Measurements from ENCODE around the gene MED7. TPM values are rescaled to one million over a fixed set of nuclear protein-coding genes. Genes with fewer than 3 reads are reported as not detected.

The MED7 gene
- total RNA-seq, 1 experiment from 2014 or later = 11.2 TPM

- no peak for ATAC-seq
- Mint-ChIP-seq H3K4me3 (no peak overlapping the region), H3K27me3 (ENCODE audit: low read depth) (peaks cover 12% of the 10 kb centered on the region), H3K4me1 (peaks cover under 1% of the 10 kb centered on the region; the same call in 1 of the 2 replicates), H3K9me3 (peaks cover 8% of the 10 kb centered on the region), H3K36me3 (no peaks in the 10 kb centered on the region), H3K27ac (no peak overlapping the region)
- no peak for DNase-seq (ENCODE audit: low spot score)
- ChIA-PET POLR2A (no interaction called here), CTCF (no interaction called here)
- TF ChIP-seq IRF1 (CRISPR knock-in tag; IDR thresholded peaks at IDR 0.05) = no peak
Observed at GRCh38 chr5:157177953-157178352, 35.3 kb upstream of the MED7 start.

- POLR2A ChIA-PET = no interaction called here
- Mint-ChIP-seq H3K9me3 (peaks cover 20% of the 10 kb centered on the region), H3K4me1 (peaks cover 9% of the 10 kb centered on the region; the same call in 1 of the 2 replicates), H3K27ac (no peak overlapping the region), H3K36me3 (peaks cover 10% of the 10 kb centered on the region), H3K27me3 (ENCODE audit: low read depth) (peaks cover 5% of the 10 kb centered on the region), H3K4me3 (no peak overlapping the region)
- TF ChIP-seq FOXP4 (CRISPR knock-in tag; IDR thresholded peaks at IDR 0.05) = no peak
- no peak for TF ChIP-seq CBFB (CRISPR knock-in tag; IDR thresholded peaks at IDR 0.05; ENCODE audit: low read depth)
- TF ChIP-seq MLX (CRISPR knock-in tag; IDR thresholded peaks at IDR 0.05) = no peak
- TF ChIP-seq ZMAT4 (CRISPR knock-in tag; IDR thresholded peaks at IDR 0.05) = no peak
- no peak for TF ChIP-seq ZNF263 (CRISPR knock-in tag; IDR thresholded peaks at IDR 0.05; ENCODE audit: low read depth)
- TF ChIP-seq NFYB (CRISPR knock-in tag; conservative IDR thresholded peaks at IDR 0.05; ENCODE audit: low read depth) = no peak
- TF ChIP-seq ZNF138 (CRISPR knock-in tag; conservative IDR thresholded peaks at IDR 0.05) = no peak
- no peak for TF ChIP-seq GABPB1 (CRISPR knock-in tag; IDR thresholded peaks at IDR 0.05)
- TF ChIP-seq CREM (CRISPR knock-in tag; IDR thresholded peaks at IDR 0.05) = no peak
- no peak for TF ChIP-seq E2F5 (CRISPR knock-in tag; IDR thresholded peaks at IDR 0.05)
- no peak for TF ChIP-seq FOXP1 (CRISPR knock-in tag; IDR thresholded peaks at IDR 0.05; ENCODE audit: borderline replicate concordance)
- no peak for TF ChIP-seq STAT6 (CRISPR knock-in tag; conservative IDR thresholded peaks at IDR 0.05; ENCODE audit: low read depth)
- TF ChIP-seq ZBTB21 (CRISPR knock-in tag; IDR thresholded peaks at IDR 0.05; ENCODE audit: borderline replicate concordance) = no peak
- no peak for ATAC-seq
- CTCF ChIA-PET = no interaction called here
- no peak for DNase-seq (ENCODE audit: low spot score)
Observed at GRCh38 chr5:157175071-157175612, 32.5 kb upstream of the MED7 start.

GRCh38 chr5:157172403-157172802 lies 29.7 kb upstream of the MED7 start:
- CTCF ChIA-PET = no interaction called here

More at GRCh38 chr5:157172403-157172802, 29.7 kb upstream of the MED7 start:
- H3K27me3 Mint-ChIP-seq (ENCODE audit: low read depth) = peaks cover 6% of the 10 kb centered on the region
- H3K9me3 Mint-ChIP-seq = peaks cover 31% of the 10 kb centered on the region
- H3K4me3 Mint-ChIP-seq = no peak overlapping the region
- DNase-seq (ENCODE audit: low spot score) = no peak
- H3K4me1 Mint-ChIP-seq = peaks cover 9% of the 10 kb centered on the region; the same call in 1 of the 2 replicates
- H3K36me3 Mint-ChIP-seq = peaks cover 25% of the 10 kb centered on the region
- POLR2A ChIA-PET = no interaction called here
- H3K27ac Mint-ChIP-seq = no peak overlapping the region
- no peak for ATAC-seq
- TF ChIP-seq MXD4 (CRISPR knock-in tag; IDR thresholded peaks at IDR 0.05; ENCODE audit: borderline replicate concordance) (no peak), E2F4 (CRISPR knock-in tag; IDR thresholded peaks at IDR 0.05; ENCODE audit: borderline replicate concordance, low read depth) (no peak), USF2 (CRISPR knock-in tag; IDR thresholded peaks at IDR 0.05) (no peak), PRRX2 (CRISPR knock-in tag; IDR thresholded peaks at IDR 0.05) (no peak), ZNF219 (CRISPR knock-in tag; IDR thresholded peaks at IDR 0.05; ENCODE audit: borderline replicate concordance) (no peak), FOXJ3 (CRISPR knock-in tag; IDR thresholded peaks at IDR 0.05; ENCODE audit: borderline replicate concordance) (no peak), ZBTB43 (CRISPR knock-in tag; IDR thresholded peaks at IDR 0.05) (no peak)

All from WTC11 (cell line).